Psoas muscle (tissue), 8 donors: ENCODE data around the gene AGAP3. TPM values are rescaled to one million over a fixed set of nuclear protein-coding genes. Genes with fewer than 3 reads are reported as not detected.

Experiments
- ATAC-seq, 4 donors: fragments of 200-7000 bp; cut with Tn5 transposase; one replicate each; pipeline ENCODE4 v1.9.1; 2020; ENCODE audit warnings: moderate library complexity in 3 of 4, mild to moderate bottlenecking in 2 of 4
- DNase-seq, 2 donors: peaks; one replicate each; pipeline ENCODE4 v3.0.0-alpha.2; 2020
- H3K27ac ChIP-seq: fragments of 200-600 bp; one replicate; pipeline ENCODE4 v1.8.0; 2022
- H3K27me3 ChIP-seq, 3 donors: fragments of 200-600 bp in 1 of 3; one replicate each; pipeline versions ENCODE4 v1.6.1 to v1.8.0; 2013 to 2022; ENCODE audit warnings: low read length in 2 of 3, mild to moderate bottlenecking in 2 of 3, moderate library complexity in 1 of 3; ENCODE audit not compliant: insufficient read depth in 3 of 3
- H3K36me3 ChIP-seq, 2 donors: fragments of 200-600 bp in 1 of 2; one replicate each; pipeline versions ENCODE4 v1.6.1 to v1.8.0; 2013 to 2022; ENCODE audit warnings: low read depth in 1 of 2, mild to moderate bottlenecking in 1 of 2, moderate library complexity in 1 of 2; ENCODE audit not compliant: insufficient read depth in 1 of 2
- H3K4me1 ChIP-seq: fragments of 200-600 bp; one replicate; pipeline ENCODE4 v1.8.0; 2022
- H3K4me3 ChIP-seq: fragments of 200-600 bp; one replicate; pipeline ENCODE4 v1.8.0; 2022; ENCODE audit warnings: mild to moderate bottlenecking
- H3K9me3 ChIP-seq: fragments of 200-600 bp; one replicate; pipeline ENCODE4 v1.8.0; 2022
- WGBS, 3 donors: extraction: QIAGEN DNeasy Blood & Tissue Kit; methylation state at CpG; one replicate each; pipeline versions ENCODE4 v1.1.6 to v1.1.7; 2013; 5-methylcytosine and 5-hydroxymethylcytosine counted together
- intact Hi-C, 2 donors: fragments of 100-400 bp; cut with DNase I; formaldehyde crosslinking; loops; one replicate each; pipeline versions ENCODE4 v1.11.0 to v1.14.2; 2022
- polyA plus RNA-seq, 3 donors: library from polyadenylated mRNA; stranded (reverse); fragments of 200-250 nt; gene quantifications; one replicate each; pipeline ENCODE4 v1.2.3, GENCODE V29; 2013
- total RNA-seq, 4 donors: library from RNA; stranded (reverse); fragmentation: NEBNext Ultra II Directional in 2 of 4; extraction: Animal tissue kit (Norgen Biotek cat#: 25700) in 2 of 4; gene quantifications; one replicate each; pipeline versions ENCODE4 v1.2.1 to v1.2.4, GENCODE V29; 2021 to 2023
- TF ChIP-seq, protein P1 (sequence below): fragments of 200-600 bp; IDR thresholded peaks from one replicate; pipeline ENCODE4 v1.8.0; 2022; ENCODE audit warnings: antibody characterized with exemption
- donor health status: healthy with polysubstance abuse.
- donor health status: DM: no; HTN: no; CAD: no; lungs with moderate emphysema.
- donor health status: Bipolar disorder and iron deficiency.
- donor health status: healthy.
- donor health status: DM: yes; HTN: yes; CAD: no.
- donor health status: DM: no; HTN: no; CAD: no.
- donor health status: DM: no; HTN: no; CAD: no.
- donor health status: DM: yes; HTN: yes; CAD: no.

AGAP3 gene
- total and polyA plus RNA-seq, 7 donors: 38.4 to 75.3 (median 51.4) TPM

DNA sequence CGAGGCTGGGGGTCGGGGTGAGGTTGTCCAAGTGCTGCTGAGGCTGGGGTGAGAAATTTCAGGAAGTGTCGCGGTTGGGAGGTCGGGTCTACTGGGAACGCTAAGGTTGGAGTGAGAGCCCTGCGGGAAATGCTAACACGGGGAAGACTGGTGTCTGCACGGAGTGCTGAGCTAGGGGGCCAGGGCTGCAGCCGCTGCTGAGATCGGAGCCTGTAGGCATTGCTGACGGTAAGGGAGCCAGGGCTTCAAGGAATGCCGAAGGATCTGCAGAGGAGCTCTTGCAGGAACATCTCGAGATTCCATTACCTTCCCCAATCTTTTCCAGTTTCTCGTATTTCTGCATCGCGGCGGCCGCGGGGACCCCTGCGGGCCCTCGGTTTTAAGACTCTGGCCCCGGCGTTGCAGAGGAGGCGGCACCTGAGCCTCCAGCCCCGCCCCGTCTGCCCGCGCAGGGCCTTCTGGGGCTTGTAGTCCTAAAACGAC is 28.7 kb upstream of the AGAP3 start, which contains the start of gene CDK5:
Gene CDK5 (minus strand): TSS at position 392 of the 483 bp plus-strand sequence. CDS start 49 bp downstream, at position 343.
- H3K36me3 ChIP-seq: peaks cover 0 to 3% of the 10 kb centered on the region in 2 donors
- no peak for DNase-seq
- WGBS, 3 donors: 1% methylated on average over 28 to 30 of the region's 30 CpGs
- H3K4me1 ChIP-seq: peaks cover 31% of the 10 kb centered on the region
- peak; percentile 1 to 7 (median 2) for ATAC-seq
- TF ChIP-seq, protein P1, sequence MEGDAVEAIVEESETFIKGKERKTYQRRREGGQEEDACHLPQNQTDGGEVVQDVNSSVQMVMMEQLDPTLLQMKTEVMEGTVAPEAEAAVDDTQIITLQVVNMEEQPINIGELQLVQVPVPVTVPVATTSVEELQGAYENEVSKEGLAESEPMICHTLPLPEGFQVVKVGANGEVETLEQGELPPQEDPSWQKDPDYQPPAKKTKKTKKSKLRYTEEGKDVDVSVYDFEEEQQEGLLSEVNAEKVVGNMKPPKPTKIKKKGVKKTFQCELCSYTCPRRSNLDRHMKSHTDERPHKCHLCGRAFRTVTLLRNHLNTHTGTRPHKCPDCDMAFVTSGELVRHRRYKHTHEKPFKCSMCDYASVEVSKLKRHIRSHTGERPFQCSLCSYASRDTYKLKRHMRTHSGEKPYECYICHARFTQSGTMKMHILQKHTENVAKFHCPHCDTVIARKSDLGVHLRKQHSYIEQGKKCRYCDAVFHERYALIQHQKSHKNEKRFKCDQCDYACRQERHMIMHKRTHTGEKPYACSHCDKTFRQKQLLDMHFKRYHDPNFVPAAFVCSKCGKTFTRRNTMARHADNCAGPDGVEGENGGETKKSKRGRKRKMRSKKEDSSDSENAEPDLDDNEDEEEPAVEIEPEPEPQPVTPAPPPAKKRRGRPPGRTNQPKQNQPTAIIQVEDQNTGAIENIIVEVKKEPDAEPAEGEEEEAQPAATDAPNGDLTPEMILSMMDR: no peak
- no peaks in the 10 kb centered on the region for H3K9me3 ChIP-seq
- intact Hi-C loops: no loop called here
- H3K4me3 ChIP-seq: peak within 1 kb of the TSS; percentile 85
- H3K27me3 ChIP-seq: peaks cover 0 to under 1% (median 0%) of the 10 kb centered on the region in 3 donors
- H3K27ac ChIP-seq: peak within 1 kb of the TSS; percentile 99

DNA sequence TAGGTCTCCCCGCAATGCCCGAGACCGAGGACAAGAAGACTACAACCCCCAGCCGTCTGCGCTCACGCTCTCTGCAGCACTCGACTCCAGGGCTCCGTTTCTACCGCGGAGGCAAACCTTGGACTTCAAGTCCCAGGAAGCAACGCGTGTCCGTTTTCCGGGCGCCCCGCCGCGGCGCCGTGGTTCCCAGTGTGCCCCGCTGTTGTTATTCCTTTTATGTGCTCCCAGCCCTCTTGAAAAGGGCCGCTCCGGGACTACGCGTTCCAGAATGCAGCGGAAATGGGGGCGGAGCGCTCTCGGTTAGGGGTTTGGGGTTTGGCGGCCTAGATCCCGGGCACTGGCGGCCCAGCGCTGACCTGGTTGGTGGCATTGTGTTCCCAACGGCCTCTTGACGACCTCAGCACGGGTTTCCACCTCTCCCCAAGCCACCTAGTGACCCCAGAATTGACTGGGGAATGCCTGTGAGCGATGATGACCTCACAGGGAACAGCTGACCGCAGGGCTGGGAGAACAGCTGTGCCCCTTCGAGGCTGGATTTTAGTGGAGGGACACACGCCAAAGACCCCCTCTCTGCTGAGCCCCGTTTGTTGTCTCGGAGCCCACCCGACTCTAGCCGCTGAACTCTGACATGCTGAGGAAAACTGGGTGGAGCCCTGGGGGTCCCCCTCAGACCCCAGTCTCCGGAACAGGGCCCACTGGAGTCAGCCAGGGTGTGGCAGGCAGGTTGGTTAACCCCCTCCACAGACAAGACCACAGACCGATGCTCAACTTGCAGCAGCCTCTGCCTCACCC is 28.1 kb upstream of the AGAP3 start:
- peak; percentile 86 to 90 (median 89) for ATAC-seq
- peak overlapping the region; percentile 85 for H3K4me3 ChIP-seq
- TF ChIP-seq, protein P1: no peak
- H3K4me1 ChIP-seq: peaks cover 34% of the 10 kb centered on the region
- intact Hi-C loops: no loop called here
- peaks cover 0 to 3% of the 10 kb centered on the region in 2 donors for H3K36me3 ChIP-seq
- WGBS, 3 donors: 0% methylated on average over 43 to 46 of the region's 46 CpGs
- DNase-seq: peak; percentile 99
- H3K27me3 ChIP-seq: no peaks in the 10 kb centered on the region
- no peaks in the 10 kb centered on the region for H3K9me3 ChIP-seq
- H3K27ac ChIP-seq: peak overlapping the region; percentile 99

DNA sequence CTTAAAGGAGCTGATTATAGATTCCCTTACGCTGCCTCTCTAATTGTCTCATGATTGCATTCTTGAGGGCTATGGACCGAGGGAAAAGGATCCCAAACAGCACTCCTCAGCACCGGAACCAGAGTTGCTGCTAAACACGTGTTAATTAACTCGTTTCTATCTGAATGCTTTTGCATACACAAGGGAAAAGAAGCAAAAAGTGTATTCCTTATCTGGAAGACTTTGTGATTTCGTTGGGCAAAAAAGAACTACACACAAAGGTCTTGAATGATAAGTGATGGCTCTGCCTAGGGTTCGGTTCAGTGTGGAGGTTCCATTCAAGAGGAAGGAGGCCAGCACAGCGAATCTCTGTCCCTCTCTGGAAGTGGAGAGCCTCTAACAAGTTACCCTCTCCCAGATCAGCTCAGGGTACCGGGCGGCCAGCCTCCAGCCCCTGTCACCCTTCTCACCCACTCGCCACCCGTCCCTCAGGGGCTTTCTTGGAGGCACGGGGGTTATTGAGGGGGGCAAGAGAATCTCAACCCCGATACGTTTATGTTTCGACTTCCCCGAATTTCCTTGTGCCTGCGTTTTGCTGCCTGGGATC is 27.4 kb upstream of the AGAP3 start:
- TF ChIP-seq, protein P1: no peak
- intact Hi-C loops: loop anchor here in 1 of 2 donors (1.0 kb wide), 1 partner anchor 23 kb away; no protein-coding TSS in a partner anchor
- WGBS, 3 donors: 2 to 5% (median 3%) methylated on average over 18 of the region's 18 CpGs
- H3K4me1 ChIP-seq: peaks cover 34% of the 10 kb centered on the region
- no peaks in the 10 kb centered on the region for H3K27me3 ChIP-seq
- H3K9me3 ChIP-seq: no peaks in the 10 kb centered on the region
- H3K27ac ChIP-seq: peak overlapping the region; percentile 99
- ATAC-seq (no peak), DNase-seq (no peak)
- H3K36me3 ChIP-seq: peaks cover 0 to 3% of the 10 kb centered on the region in 2 donors
- H3K4me3 ChIP-seq: peak overlapping the region; percentile 85

DNA sequence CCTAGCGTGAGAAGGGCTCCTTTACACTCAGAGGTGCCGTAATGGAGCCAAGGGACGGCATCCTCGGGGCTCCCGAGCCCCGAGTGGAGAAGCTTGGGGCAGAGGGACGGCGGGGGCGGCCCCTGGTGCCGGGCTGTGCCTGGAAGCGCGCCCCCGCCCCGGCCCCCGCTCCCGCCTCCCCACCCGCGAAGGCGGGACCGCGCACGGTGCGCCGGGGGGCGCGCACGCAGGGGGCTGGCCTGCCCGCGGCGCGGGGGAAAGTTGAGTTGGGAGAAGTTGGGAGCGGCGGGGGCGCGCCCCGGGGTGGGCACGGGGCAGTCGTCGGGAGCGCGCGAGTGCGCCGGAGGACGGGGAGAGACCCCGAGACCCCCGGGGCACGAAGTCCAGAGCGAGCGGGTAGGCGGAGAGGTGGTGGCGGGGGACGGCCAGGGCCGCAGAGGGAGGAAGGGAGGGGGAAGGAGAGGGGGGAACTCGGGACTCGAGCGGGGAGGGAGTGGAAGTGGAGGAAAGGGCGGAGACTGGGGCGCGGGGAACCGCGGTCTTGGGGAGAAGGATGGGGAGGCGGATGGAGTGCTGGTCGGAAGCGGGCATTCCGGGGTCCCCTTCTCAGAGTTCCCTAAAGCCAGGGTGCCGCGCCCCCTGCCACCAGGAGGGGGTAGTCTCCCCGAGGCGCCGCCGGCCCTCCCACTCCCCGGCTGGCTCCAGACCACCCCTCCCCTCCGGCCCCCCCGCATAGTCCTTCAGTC is 26.7 kb upstream of the AGAP3 start, which contains the start of gene SLC4A2:
Gene SLC4A2 (plus strand): TSS at position 223 of the 746 bp plus-strand sequence. CDS start 2,399 bp downstream, outside the sequence.
- Histone ChIP-seq H3K27me3 (no peaks in the 10 kb centered on the region), H3K9me3 (no peaks in the 10 kb centered on the region), H3K4me3 (peak within 1 kb of the TSS; percentile 85), H3K27ac (peak within 1 kb of the TSS; percentile 99), H3K4me1 (peaks cover 34% of the 10 kb centered on the region), H3K36me3 (peaks cover 1 to 7% of the 10 kb centered on the region in 2 donors)
- DNase-seq (peak; percentile 88 to 90), ATAC-seq (peak; percentile 59 to 75 (median 66))
- intact Hi-C loops: loop anchor here in 1 of 2 donors (1.0 kb wide), 1 partner anchor 23 kb away; no protein-coding TSS in a partner anchor
- 1 to 2% (median 2%) methylated on average over 26 to 75 of the region's 75 CpGs for WGBS, 3 donors
- TF ChIP-seq, protein P1: peak; percentile 46
